Liver (tissue), 9 donors: ENCODE results near the gene VCP. TPM values are rescaled to one million over a fixed set of nuclear protein-coding genes. Genes with fewer than 3 reads are reported as not detected.

Experiments
- DNase-seq: peaks from one replicate; pipeline ENCODE4 v3.0.0-alpha.2; 2017; ENCODE audit warnings: low spot score
- H3K27ac ChIP-seq, 2 donors: one replicate each; pipeline ENCODE4 v1.7.0; 2013; ENCODE audit warnings: inconsistent platforms in 2 of 2, low read length in 2 of 2, control low read depth in 1 of 2, low read depth in 1 of 2, mild to moderate bottlenecking in 1 of 2
- H3K27me3 ChIP-seq, 4 donors: one replicate each; pipeline versions ENCODE4 v1.6.1 to v1.7.0; 2013; ENCODE audit warnings: low read length in 3 of 4, inconsistent platforms in 1 of 4, mild to moderate bottlenecking in 1 of 4, moderate library complexity in 1 of 4; ENCODE audit not compliant: control insufficient read depth in 4 of 4, insufficient read depth in 4 of 4
- H3K36me3 ChIP-seq, 4 donors: one replicate each; pipeline versions ENCODE4 v1.6.1 to v1.7.0; 2013; ENCODE audit warnings: low read length in 3 of 4, mild to moderate bottlenecking in 3 of 4, low read depth in 1 of 4, moderate library complexity in 1 of 4; ENCODE audit not compliant: control insufficient read depth in 4 of 4, insufficient read depth in 3 of 4
- H3K4me1 ChIP-seq, 4 donors: one replicate each; pipeline versions ENCODE4 v1.6.1 to v1.7.0; 2013; ENCODE audit warnings: low read length in 3 of 4, mild to moderate bottlenecking in 3 of 4, moderate library complexity in 1 of 4; ENCODE audit not compliant: control insufficient read depth in 4 of 4, insufficient read depth in 4 of 4
- H3K4me3 ChIP-seq, 3 donors: one replicate each; pipeline versions ENCODE4 v1.6.1 to v1.7.0; 2013; ENCODE audit warnings: low read length in 3 of 3, control low read depth in 1 of 3, low read depth in 1 of 3, mild to moderate bottlenecking in 1 of 3
- H3K9ac ChIP-seq, 2 donors: one replicate each; pipeline ENCODE4 v1.7.0; 2013; ENCODE audit warnings: low read length in 2 of 2, mild to moderate bottlenecking in 2 of 2, moderate library complexity in 2 of 2, control low read depth in 1 of 2, low read depth in 1 of 2
- H3K9me3 ChIP-seq, 4 donors: one replicate each; pipeline versions ENCODE4 v1.6.1 to v1.7.0; 2013; ENCODE audit warnings: low read length in 3 of 4; ENCODE audit not compliant: control insufficient read depth in 4 of 4
- ATF3 ChIP-seq: IDR thresholded peaks from 2 replicates; pipeline ENCODE4 v1.6.1; 2016; ENCODE audit warnings: antibody characterized with exemption
- EGR1 ChIP-seq, 2 donors: IDR thresholded peaks; 2 replicates each; pipeline ENCODE4 v1.6.1; 2016 to 2018; ENCODE audit warnings: antibody characterized with exemption in 2 of 2, low read depth in 2 of 2
- FOXA1 ChIP-seq: IDR thresholded peaks from 2 replicates; pipeline ENCODE4 v1.6.1; 2016; ENCODE audit warnings: antibody characterized with exemption
- GABPA ChIP-seq, 2 donors: IDR thresholded peaks in 1 of 2; conservative IDR thresholded peaks in 1 of 2; 2 replicates each; pipeline ENCODE4 v1.6.1; 2016; ENCODE audit warnings: antibody characterized with exemption in 2 of 2, mild to moderate bottlenecking in 1 of 2, moderate library complexity in 1 of 2
- JUND ChIP-seq, 2 donors: IDR thresholded peaks; 2 replicates each; pipeline ENCODE4 v1.6.1; 2016; ENCODE audit warnings: antibody characterized with exemption in 2 of 2
- NR2F2 ChIP-seq: IDR thresholded peaks from 2 replicates; pipeline ENCODE4 v1.6.1; 2016; ENCODE audit warnings: antibody characterized with exemption
- RAD21 ChIP-seq, 2 donors: IDR thresholded peaks; 2 replicates each; pipeline ENCODE4 v1.6.1; 2016; ENCODE audit warnings: antibody characterized with exemption in 2 of 2, mild to moderate bottlenecking in 2 of 2
- REST ChIP-seq: IDR thresholded peaks from 2 replicates; pipeline ENCODE4 v1.6.1; 2016; ENCODE audit warnings: antibody characterized with exemption, mild to moderate bottlenecking
- RXRA ChIP-seq, 2 donors: IDR thresholded peaks; 2 replicates each; pipeline ENCODE4 v1.6.1; 2017 to 2018; ENCODE audit warnings: antibody characterized with exemption in 2 of 2, mild to moderate bottlenecking in 1 of 2
- YY1 ChIP-seq: IDR thresholded peaks from 2 replicates; pipeline ENCODE4 v1.6.1; 2016; ENCODE audit warnings: antibody characterized with exemption, mild to moderate bottlenecking
- ZBTB33 ChIP-seq: IDR thresholded peaks from 2 replicates; pipeline ENCODE4 v1.6.1; 2016; ENCODE audit warnings: antibody characterized with exemption
- WGBS: extraction: QIAGEN DNeasy Blood & Tissue Kit; methylation state at CpG from one replicate; pipeline ENCODE4 v1.1.7; 2013; 5-methylcytosine and 5-hydroxymethylcytosine counted together
- polyA plus RNA-seq, 2 donors: library from polyadenylated mRNA; stranded (reverse) in 1 of 2; unstranded in 1 of 2; fragments of 200-250 nt in 1 of 2; fragments of >200 nt in 1 of 2; fragmentation: Nextera tagmentation in 1 of 2; extraction: Ambion mirVana in 1 of 2; gene quantifications; one replicate each; pipeline versions ENCODE4 v1.2.1 to v1.2.3, GENCODE V29; 2013 to 2015
- total RNA-seq, 2 donors: library from RNA; depleted of rRNA; stranded (reverse); fragments of >200 nt; gene quantifications; one replicate each; pipeline ENCODE4 v1.2.3, GENCODE V29; 2014
- donor health status: healthy.
- donor health status: healthy.
- donor health status: healthy.
- donor health status: healthy.
- donor health status: healthy.

VCP gene
- total and polyA plus RNA-seq, 4 donors = 57.6 to 248 (median 153) TPM

- H3K4me1 ChIP-seq = no peaks in the 10 kb centered on the region
- no peak overlapping the region for H3K9ac ChIP-seq
- no peak overlapping the region for H3K27ac ChIP-seq
- H3K9me3 ChIP-seq = no peaks in the 10 kb centered on the region
- H3K27me3 ChIP-seq = no peaks in the 10 kb centered on the region
- TF ChIP-seq JUND (IDR thresholded peaks at IDR 0.05) (no peak), NR2F2 (no peak), ZBTB33 (no peak), RAD21 (IDR thresholded peaks at IDR 0.05) (no peak), ATF3 (no peak), REST (no peak), EGR1 (IDR thresholded peaks at IDR 0.05; ENCODE audit: low read depth in 2 of 2) (no peak), RXRA (IDR thresholded peaks at IDR 0.05) (no peak)
- DNase-seq = no peak
- WGBS = 97% methylated on average over 14 of the region's 14 CpGs
- H3K36me3 ChIP-seq = peaks cover 24 to 61% (median 59%) of the 10 kb centered on the region in 4 donors
- no peak overlapping the region for H3K4me3 ChIP-seq
Observed at GRCh38 chr9:35054871-35055644, 17.4 kb downstream of the VCP start.

GRCh38 chr9:35054185-35054835 lies 18.1 kb downstream of the VCP start:
- TF ChIP-seq NR2F2 (no peak), FOXA1 (no peak), YY1 (no peak), ATF3 (no peak), GABPA (IDR thresholded peaks at IDR 0.05 in 1 of 2, conservative IDR thresholded peaks at IDR 0.05 in 1 of 2) (no peak)
- Histone ChIP-seq H3K27me3 (no peaks in the 10 kb centered on the region), H3K27ac (no peak overlapping the region), H3K36me3 (peaks cover 17 to 58% (median 53%) of the 10 kb centered on the region in 4 donors), H3K9me3 (no peaks in the 10 kb centered on the region), H3K9ac (no peak overlapping the region), H3K4me1 (no peaks in the 10 kb centered on the region), H3K4me3 (no peak overlapping the region)
- 64% methylated on average over 5 of the region's 5 CpGs for WGBS
- DNase-seq = no peak
